ENCODE data around the gene SPATS2.

DNA sequence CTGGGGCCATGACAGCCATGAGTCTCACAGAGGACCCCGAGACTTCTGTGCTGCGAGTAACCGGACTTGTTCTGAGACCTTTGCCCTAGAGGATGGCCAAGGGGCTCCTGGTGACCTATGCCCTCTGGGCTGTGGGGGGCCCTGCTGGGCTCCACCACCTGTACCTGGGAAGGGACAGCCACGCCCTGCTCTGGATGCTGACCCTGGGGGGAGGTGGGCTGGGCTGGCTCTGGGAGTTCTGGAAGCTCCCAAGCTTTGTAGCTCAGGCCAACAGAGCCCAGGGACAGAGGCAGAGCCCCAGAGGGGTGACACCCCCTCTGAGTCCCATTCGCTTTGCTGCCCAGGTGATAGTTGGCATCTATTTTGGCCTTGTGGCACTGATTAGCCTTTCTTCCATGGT, 18.5 kb upstream of the SPATS2 start:
- no peak for TF ChIP-seq POLR2A (IDR thresholded peaks at IDR 0.05)
- TF ChIP-seq, protein P1, sequence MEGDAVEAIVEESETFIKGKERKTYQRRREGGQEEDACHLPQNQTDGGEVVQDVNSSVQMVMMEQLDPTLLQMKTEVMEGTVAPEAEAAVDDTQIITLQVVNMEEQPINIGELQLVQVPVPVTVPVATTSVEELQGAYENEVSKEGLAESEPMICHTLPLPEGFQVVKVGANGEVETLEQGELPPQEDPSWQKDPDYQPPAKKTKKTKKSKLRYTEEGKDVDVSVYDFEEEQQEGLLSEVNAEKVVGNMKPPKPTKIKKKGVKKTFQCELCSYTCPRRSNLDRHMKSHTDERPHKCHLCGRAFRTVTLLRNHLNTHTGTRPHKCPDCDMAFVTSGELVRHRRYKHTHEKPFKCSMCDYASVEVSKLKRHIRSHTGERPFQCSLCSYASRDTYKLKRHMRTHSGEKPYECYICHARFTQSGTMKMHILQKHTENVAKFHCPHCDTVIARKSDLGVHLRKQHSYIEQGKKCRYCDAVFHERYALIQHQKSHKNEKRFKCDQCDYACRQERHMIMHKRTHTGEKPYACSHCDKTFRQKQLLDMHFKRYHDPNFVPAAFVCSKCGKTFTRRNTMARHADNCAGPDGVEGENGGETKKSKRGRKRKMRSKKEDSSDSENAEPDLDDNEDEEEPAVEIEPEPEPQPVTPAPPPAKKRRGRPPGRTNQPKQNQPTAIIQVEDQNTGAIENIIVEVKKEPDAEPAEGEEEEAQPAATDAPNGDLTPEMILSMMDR (IDR thresholded peaks at IDR 0.05): no peak

Measured in heart left ventricle (tissue), 13 donors.